GM12864 (cell line): ENCODE results near the gene SHISA6.

Source experiments
- DNase-seq: peaks from one replicate; pipeline ENCODE4 v3.0.0-alpha.2; 2011; ENCODE audit warnings: low read depth
- H3K4me3 ChIP-seq: 2 replicates; pipeline ENCODE4 v1.5.1; 2011; ENCODE audit warnings: mild to moderate bottlenecking, low read depth, low read length, control low read depth
- CTCF ChIP-seq: IDR thresholded peaks from 2 replicates; pipeline ENCODE4 v1.5.1; 2011; ENCODE audit warnings: low read depth, mild to moderate bottlenecking, moderate library complexity, low read length, control low read depth, inconsistent platforms; ENCODE audit errors: missing control alignments

Gene SHISA6

GRCh38 chr17:11547853-11548252 lies 306.8 kb downstream of the SHISA6 start:
- DNase-seq: no peak
- no peak overlapping the region for H3K4me3 ChIP-seq
- no peak for TF ChIP-seq CTCF

DNA sequence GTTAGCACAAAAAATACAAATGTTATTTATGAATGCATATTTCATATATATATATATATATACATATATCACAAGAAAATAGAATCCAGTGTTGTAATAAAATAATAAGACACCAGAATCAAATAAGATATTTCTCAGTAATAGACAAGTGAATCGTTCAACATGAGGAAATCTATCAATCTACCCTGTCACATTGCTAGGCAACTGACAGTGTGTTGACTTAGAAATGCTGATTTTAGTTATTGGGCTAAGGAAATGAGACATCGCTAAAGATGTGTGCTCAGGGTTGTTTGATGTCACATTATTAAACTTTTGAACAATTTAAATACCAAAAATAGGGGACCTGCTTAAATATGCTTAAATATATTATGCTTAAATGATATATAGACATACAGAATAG lies 307.4 kb downstream of the SHISA6 start:
- TF ChIP-seq CTCF: no peak
- no peak for DNase-seq
- no peak overlapping the region for H3K4me3 ChIP-seq

GRCh38 chr17:11550431-11550830 lies 309.4 kb downstream of the SHISA6 start:
- DNase-seq: no peak
- no peak for TF ChIP-seq CTCF
- H3K4me3 ChIP-seq: no peak overlapping the region

GRCh38 chr17:11551442-11551841 lies 310.4 kb downstream of the SHISA6 start:
- H3K4me3 ChIP-seq: no peak overlapping the region
- no peak for DNase-seq
- no peak for TF ChIP-seq CTCF

DNA sequence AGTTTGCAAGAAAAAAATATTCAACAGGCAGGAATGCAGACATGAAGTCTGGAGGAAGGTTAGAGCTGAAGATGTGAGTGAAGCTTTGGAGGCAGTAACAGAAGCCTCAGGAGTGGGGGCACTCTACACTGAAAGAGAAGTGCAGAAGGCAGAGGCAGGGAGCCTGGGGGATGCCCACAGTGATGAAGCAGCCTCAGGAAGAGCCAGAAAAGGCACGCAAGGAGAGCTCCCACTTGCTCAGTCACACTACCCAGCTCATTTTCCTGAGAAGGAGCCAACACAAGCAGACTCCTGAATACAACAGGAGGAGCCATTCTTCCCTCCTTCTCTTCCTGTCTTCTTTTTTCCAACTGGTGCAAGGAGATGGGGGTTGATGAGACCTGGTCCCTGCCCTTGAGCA lies 312.1 kb downstream of the SHISA6 start:
- no peak for DNase-seq
- no peak overlapping the region for H3K4me3 ChIP-seq
- no peak for TF ChIP-seq CTCF

- TF ChIP-seq CTCF: no peak
- no peak for DNase-seq
Measured at GRCh38 chr17:11554042-11554441, 313.0 kb downstream of the SHISA6 start.

GRCh38 chr17:11554542-11554941 lies 313.5 kb downstream of the SHISA6 start:
- TF ChIP-seq CTCF: no peak
- no peak for DNase-seq

More at GRCh38 chr17:11554042-11554441, 313.0 kb downstream of the SHISA6 start:
- H3K4me3 ChIP-seq: no peak overlapping the region

More at GRCh38 chr17:11554542-11554941, 313.5 kb downstream of the SHISA6 start:
- H3K4me3 ChIP-seq: no peak overlapping the region
